PC-3 (cell line): ENCODE measurements around the gene DLX2.

Experiments used
- EZH2 ChIP-seq: fragments of 300-600 bp; sonication (generic); IDR thresholded peaks from one replicate; pipeline ENCODE4 v1.6.1; 2017; ENCODE audit warnings: antibody characterized with exemption, mild to moderate bottlenecking, low read length; ENCODE audit not compliant: unreplicated experiment
- EZH2phosphoT487 ChIP-seq: fragments of 300-600 bp; sonication (generic); IDR thresholded peaks from 2 replicates; pipeline ENCODE4 v1.6.1; 2018; ENCODE audit warnings: mild to moderate bottlenecking, antibody characterized with exemption, low read length, borderline replicate concordance
- TF ChIP-seq, protein P1 (sequence below): fragments of 300-600 bp; sonication (generic); conservative IDR thresholded peaks from 2 replicates; pipeline ENCODE4 v1.5.1; 2017; ENCODE audit warnings: antibody characterized with exemption, low read depth, mild to moderate bottlenecking, low read length

DNA sequence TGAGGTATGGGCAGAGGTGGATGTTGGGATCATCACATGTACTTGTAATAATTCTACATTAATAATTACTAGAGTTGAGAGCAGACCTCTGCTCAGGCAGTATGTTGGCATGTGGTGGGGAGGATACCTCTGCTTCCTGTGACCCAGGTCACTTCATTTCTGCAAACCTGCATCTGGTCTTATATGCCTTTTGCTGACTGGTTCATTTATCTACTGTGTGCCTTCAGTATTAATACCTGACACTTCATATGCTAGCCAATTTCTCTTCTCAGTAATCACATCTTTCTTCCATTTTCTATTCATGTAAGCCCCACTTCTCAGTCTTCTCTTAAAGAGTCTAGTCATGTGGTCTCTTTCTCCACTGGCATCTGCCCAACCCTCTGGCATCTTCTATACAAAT, 41.1 kb upstream of the DLX2 start:
- TF ChIP-seq, protein P1, sequence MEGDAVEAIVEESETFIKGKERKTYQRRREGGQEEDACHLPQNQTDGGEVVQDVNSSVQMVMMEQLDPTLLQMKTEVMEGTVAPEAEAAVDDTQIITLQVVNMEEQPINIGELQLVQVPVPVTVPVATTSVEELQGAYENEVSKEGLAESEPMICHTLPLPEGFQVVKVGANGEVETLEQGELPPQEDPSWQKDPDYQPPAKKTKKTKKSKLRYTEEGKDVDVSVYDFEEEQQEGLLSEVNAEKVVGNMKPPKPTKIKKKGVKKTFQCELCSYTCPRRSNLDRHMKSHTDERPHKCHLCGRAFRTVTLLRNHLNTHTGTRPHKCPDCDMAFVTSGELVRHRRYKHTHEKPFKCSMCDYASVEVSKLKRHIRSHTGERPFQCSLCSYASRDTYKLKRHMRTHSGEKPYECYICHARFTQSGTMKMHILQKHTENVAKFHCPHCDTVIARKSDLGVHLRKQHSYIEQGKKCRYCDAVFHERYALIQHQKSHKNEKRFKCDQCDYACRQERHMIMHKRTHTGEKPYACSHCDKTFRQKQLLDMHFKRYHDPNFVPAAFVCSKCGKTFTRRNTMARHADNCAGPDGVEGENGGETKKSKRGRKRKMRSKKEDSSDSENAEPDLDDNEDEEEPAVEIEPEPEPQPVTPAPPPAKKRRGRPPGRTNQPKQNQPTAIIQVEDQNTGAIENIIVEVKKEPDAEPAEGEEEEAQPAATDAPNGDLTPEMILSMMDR, result no peak
- no peak for TF ChIP-seq EZH2
- TF ChIP-seq EZH2phosphoT487, result no peak
